H9 (cell line): Measurements from ENCODE around the gene CRHR2. TPM values are rescaled to one million over a fixed set of nuclear protein-coding genes. Genes with fewer than 3 reads are reported as not detected.

ENCODE experiments used
- DNase-seq: peaks from one replicate; pipeline ENCODE4 v3.0.0-alpha.2; 2017
- H2AFZ ChIP-seq: one replicate; pipeline ENCODE4 v1.6.1; 2013; ENCODE audit warnings: mild to moderate bottlenecking, low read length, control low read depth, moderate library complexity
- H2AK5ac ChIP-seq: 2 replicates; pipeline ENCODE4 v1.6.1; 2013; ENCODE audit warnings: low read length, control low read depth, mixed read lengths; ENCODE audit not compliant: insufficient read length
- H2BK120ac ChIP-seq: one replicate; pipeline ENCODE4 v1.6.1; 2013; ENCODE audit warnings: low read depth, mild to moderate bottlenecking, low read length, control low read depth, inconsistent platforms; ENCODE audit not compliant: poor library complexity, severe bottlenecking
- H2BK12ac ChIP-seq: 2 replicates; pipeline ENCODE4 v1.6.1; 2013; ENCODE audit warnings: low read length, control low read depth, mixed read lengths, low read depth; ENCODE audit not compliant: insufficient read length
- H2BK15ac ChIP-seq: 2 replicates; pipeline ENCODE4 v1.6.1; 2013; ENCODE audit warnings: low read depth, low read length, control low read depth
- H2BK20ac ChIP-seq: one replicate; pipeline ENCODE4 v1.6.1; 2013; ENCODE audit warnings: low read depth, mild to moderate bottlenecking, low read length, control low read depth, inconsistent platforms; ENCODE audit not compliant: poor library complexity, severe bottlenecking
- H2BK5ac ChIP-seq: 2 replicates; pipeline ENCODE4 v1.6.1; 2013; ENCODE audit warnings: low read length, control low read depth, mixed read lengths; ENCODE audit not compliant: insufficient read length
- H3K14ac ChIP-seq: 2 replicates; pipeline ENCODE4 v1.6.1; 2013; ENCODE audit warnings: low read length, control low read depth; ENCODE audit not compliant: insufficient read depth
- H3K18ac ChIP-seq: 2 replicates; pipeline ENCODE4 v1.6.1; 2013; ENCODE audit warnings: low read depth, mild to moderate bottlenecking, mixed read lengths, low read length, control low read depth; ENCODE audit not compliant: insufficient read length
- H3K23ac ChIP-seq: 2 replicates; pipeline ENCODE4 v1.6.1; 2013; ENCODE audit warnings: low read length, control low read depth, mixed read lengths, low read depth; ENCODE audit not compliant: insufficient read length
- H3K23me2 ChIP-seq: 2 replicates; pipeline ENCODE4 v1.6.1; 2013; ENCODE audit warnings: low read depth, mild to moderate bottlenecking, mixed read lengths, low read length, control low read depth; ENCODE audit not compliant: insufficient read length, poor library complexity, severe bottlenecking
- H3K27ac ChIP-seq: 2 replicates; pipeline ENCODE4 v1.5.1; 2013; ENCODE audit warnings: low read length, control low read depth, mixed read lengths, low read depth; ENCODE audit not compliant: insufficient read length
- H3K27me3 ChIP-seq: 2 replicates; pipeline ENCODE4 v1.6.1; 2013; ENCODE audit warnings: low read length, control low read depth, inconsistent platforms; ENCODE audit not compliant: insufficient read depth
- H3K4ac ChIP-seq: 2 replicates; pipeline ENCODE4 v1.6.1; 2013; ENCODE audit warnings: low read depth, mild to moderate bottlenecking, control low read depth, inconsistent platforms, low read length, moderate library complexity
- H3K4me1 ChIP-seq: 2 replicates; pipeline ENCODE4 v1.6.1; 2013; ENCODE audit warnings: low read length, control low read depth, inconsistent platforms; ENCODE audit not compliant: insufficient read depth
- H3K4me2 ChIP-seq: 2 replicates; pipeline ENCODE4 v1.6.1; 2013; ENCODE audit warnings: low read length, control low read depth, mixed read lengths; ENCODE audit not compliant: insufficient read length, insufficient read depth
- H3K56ac ChIP-seq: 2 replicates; pipeline ENCODE4 v1.6.1; 2013; ENCODE audit warnings: low read depth, mild to moderate bottlenecking, mixed read lengths, low read length, control low read depth; ENCODE audit not compliant: insufficient read length
- H3K79me1 ChIP-seq: 2 replicates; pipeline ENCODE4 v1.6.1; 2013; ENCODE audit warnings: low read depth, mild to moderate bottlenecking, moderate library complexity, low read length, control low read depth, inconsistent platforms; ENCODE audit not compliant: insufficient read depth, poor library complexity, severe bottlenecking
- H3K79me2 ChIP-seq: 2 replicates; pipeline ENCODE4 v1.6.1; 2013; ENCODE audit warnings: low read length, control low read depth, inconsistent platforms; ENCODE audit not compliant: insufficient read depth
- H3K9ac ChIP-seq: 2 replicates; pipeline ENCODE4 v1.6.1; 2013; ENCODE audit warnings: low read length, control low read depth, mixed read lengths; ENCODE audit not compliant: insufficient read length; ENCODE audit errors: extremely low read depth
- H3K9me3 ChIP-seq: one replicate; pipeline ENCODE4 v1.6.1; 2013; ENCODE audit warnings: low read depth, low read length, inconsistent platforms; ENCODE audit not compliant: control insufficient read depth
- H3T11ph ChIP-seq: one replicate; pipeline ENCODE4 v1.6.1; 2013; ENCODE audit warnings: mild to moderate bottlenecking, low read length, control low read depth, inconsistent platforms
- H4K20me1 ChIP-seq: one replicate; pipeline ENCODE4 v1.6.1; 2013; ENCODE audit not compliant: control insufficient read depth, insufficient read length, insufficient read depth
- H4K5ac ChIP-seq: 2 replicates; pipeline ENCODE4 v1.6.1; 2013; ENCODE audit warnings: low read depth, mild to moderate bottlenecking, mixed read lengths, low read length, control low read depth; ENCODE audit not compliant: insufficient read length
- H4K8ac ChIP-seq: replicated peaks from 2 replicates; pipeline ENCODE4 v1.6.1; 2013; ENCODE audit warnings: low read length, control low read depth, mixed read lengths, low read depth; ENCODE audit not compliant: insufficient read length
- H4K91ac ChIP-seq: 2 replicates; pipeline ENCODE4 v1.6.1; 2013; ENCODE audit warnings: low read depth, mild to moderate bottlenecking, moderate library complexity, mixed read lengths, low read length, control low read depth; ENCODE audit not compliant: insufficient read length
- H3K27ac Mint-ChIP-seq, 3 experiments: 2 replicates in 2 of 3; 3 replicates in 1 of 3; pipeline ENCODE4 v1.8.0; 2020 to 2021; ENCODE audit warnings: mixed read lengths in 3 of 3, mild to moderate bottlenecking in 1 of 3, moderate library complexity in 1 of 3
- H3K27me3 Mint-ChIP-seq: 2 replicates; pipeline ENCODE4 v1.8.0; 2021; ENCODE audit warnings: low read depth, mild to moderate bottlenecking, moderate library complexity, mixed read lengths
- H3K36me3 Mint-ChIP-seq, 3 experiments: 2 replicates in 2 of 3; 3 replicates in 1 of 3; pipeline ENCODE4 v1.8.0; 2020 to 2021; ENCODE audit warnings: low read depth in 3 of 3, mixed read lengths in 3 of 3; ENCODE audit not compliant: insufficient read depth in 1 of 3
- H3K4me1 Mint-ChIP-seq, 2 experiments: 2 replicates each; pipeline ENCODE4 v1.8.0; 2020; ENCODE audit warnings: mixed read lengths in 2 of 2
- H3K4me3 Mint-ChIP-seq, 2 experiments: 2 replicates in 1 of 2; 3 replicates in 1 of 2; pipeline ENCODE4 v1.8.0; 2020 to 2021; ENCODE audit warnings: mild to moderate bottlenecking in 2 of 2, mixed read lengths in 2 of 2, moderate library complexity in 1 of 2
- H3K9me3 Mint-ChIP-seq, 2 experiments: 2 replicates in 1 of 2; 3 replicates in 1 of 2; pipeline ENCODE4 v1.8.0; 2020; ENCODE audit warnings: mild to moderate bottlenecking in 2 of 2, mixed read lengths in 2 of 2, moderate library complexity in 1 of 2
- WGBS: extraction: QIAGEN DNeasy Blood & Tissue Kit; methylation state at CpG from one replicate; pipeline ENCODE4 v1.1.7; 2013; ENCODE audit warnings: missing lambda C conversion rate, low lambda C conversion rate, mixed read lengths; ENCODE audit not compliant: insufficient read length; ENCODE audit errors: extremely low coverage; 5-methylcytosine and 5-hydroxymethylcytosine counted together
- total RNA-seq: library from RNA; stranded (reverse); gene quantifications from 2 replicates; pipeline ENCODE4 v1.2.1, GENCODE V29; 2021
- TF ChIP-seq, protein P1 (sequence below): fragments of 200-600 bp; sonication (generic); conservative IDR thresholded peaks from 3 replicates; pipeline ENCODE4 v1.8.0; 2021; ENCODE audit warnings: antibody characterized with exemption, mild to moderate bottlenecking

CRHR2 gene
- total RNA-seq, 1 experiment from 2014 or later = 0.07 TPM

DNA sequence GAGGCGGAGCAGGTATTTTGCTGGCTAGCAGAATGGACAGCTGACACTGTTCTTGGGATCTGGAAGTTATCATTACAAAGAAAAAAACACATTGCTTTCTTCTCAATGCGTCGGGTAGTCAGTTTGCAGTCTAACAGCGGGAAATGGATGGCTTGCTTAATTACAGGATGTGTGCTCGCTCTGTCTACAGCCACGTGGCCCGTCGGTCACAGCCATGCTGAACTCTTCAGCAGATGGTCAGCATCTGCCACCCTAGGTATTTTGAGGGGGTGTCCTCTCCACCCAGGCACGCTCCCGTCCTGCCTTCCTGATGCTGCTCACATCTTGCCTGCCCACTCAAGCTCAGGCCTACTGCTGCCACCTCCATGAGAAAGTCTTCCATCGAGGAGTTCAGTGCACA, 49.3 kb upstream of the CRHR2 start:
- H3K14ac ChIP-seq = no peak overlapping the region
- Mint-ChIP-seq H3K36me3 (peaks cover 2 to 8% (median 3%) of the 10 kb centered on the region in 3 experiments; a peak in 3 of 7 replicates), H3K9me3 (peaks cover 3% of the 10 kb centered on the region in 2 experiments; a peak in 2 of 5 replicates), H3K4me1 (peaks cover 35 to 43% of the 10 kb centered on the region in 2 experiments), H3K27me3 (peaks cover 13% of the 10 kb centered on the region), H3K27ac (peak overlapping the region in 1 of 3 experiments; percentile 76; a peak in 1 of 7 replicates), H3K4me3 (no peak overlapping the region)
- no peaks in the 10 kb centered on the region for H3K79me1 ChIP-seq
- no peaks in the 10 kb centered on the region for H3K79me2 ChIP-seq
- no peak overlapping the region for H2BK5ac ChIP-seq
- H2BK120ac ChIP-seq = no peak overlapping the region
- no peak overlapping the region for H2AFZ ChIP-seq
- TF ChIP-seq, protein P1, sequence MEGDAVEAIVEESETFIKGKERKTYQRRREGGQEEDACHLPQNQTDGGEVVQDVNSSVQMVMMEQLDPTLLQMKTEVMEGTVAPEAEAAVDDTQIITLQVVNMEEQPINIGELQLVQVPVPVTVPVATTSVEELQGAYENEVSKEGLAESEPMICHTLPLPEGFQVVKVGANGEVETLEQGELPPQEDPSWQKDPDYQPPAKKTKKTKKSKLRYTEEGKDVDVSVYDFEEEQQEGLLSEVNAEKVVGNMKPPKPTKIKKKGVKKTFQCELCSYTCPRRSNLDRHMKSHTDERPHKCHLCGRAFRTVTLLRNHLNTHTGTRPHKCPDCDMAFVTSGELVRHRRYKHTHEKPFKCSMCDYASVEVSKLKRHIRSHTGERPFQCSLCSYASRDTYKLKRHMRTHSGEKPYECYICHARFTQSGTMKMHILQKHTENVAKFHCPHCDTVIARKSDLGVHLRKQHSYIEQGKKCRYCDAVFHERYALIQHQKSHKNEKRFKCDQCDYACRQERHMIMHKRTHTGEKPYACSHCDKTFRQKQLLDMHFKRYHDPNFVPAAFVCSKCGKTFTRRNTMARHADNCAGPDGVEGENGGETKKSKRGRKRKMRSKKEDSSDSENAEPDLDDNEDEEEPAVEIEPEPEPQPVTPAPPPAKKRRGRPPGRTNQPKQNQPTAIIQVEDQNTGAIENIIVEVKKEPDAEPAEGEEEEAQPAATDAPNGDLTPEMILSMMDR = no peak
- H4K20me1 ChIP-seq = no peaks in the 10 kb centered on the region
- no peak overlapping the region for H2BK15ac ChIP-seq
- H3K9ac ChIP-seq = no peak overlapping the region
- H3K23ac ChIP-seq = no peak overlapping the region
- no peak overlapping the region for H2AK5ac ChIP-seq
- no peaks in the 10 kb centered on the region for H3K23me2 ChIP-seq
- H3K4me2 ChIP-seq = no peak overlapping the region
- H2BK20ac ChIP-seq = no peak overlapping the region
- H3K18ac ChIP-seq = no peak overlapping the region
- no peak overlapping the region for H3K27ac ChIP-seq
- no peak overlapping the region for H3K56ac ChIP-seq
- H3K4me1 ChIP-seq = peaks cover 8% of the 10 kb centered on the region; the same call in 1 of the 2 replicates
- no peak overlapping the region for H4K8ac ChIP-seq
- no peaks in the 10 kb centered on the region for H3K9me3 ChIP-seq
- H2BK12ac ChIP-seq = no peak overlapping the region
- H3K4ac ChIP-seq = no peak overlapping the region
- no peaks in the 10 kb centered on the region for H3K27me3 ChIP-seq
- no peak for DNase-seq
- H4K91ac ChIP-seq = no peak overlapping the region
- no CpG with 5 or more reads among the region's 11 CpGs for WGBS
- H3T11ph ChIP-seq = no peak overlapping the region
- no peak overlapping the region for H4K5ac ChIP-seq
